Right lobe of liver (tissue), 6 donors: ENCODE measurements around the gene NXF1. TPM values are rescaled to one million over a fixed set of nuclear protein-coding genes. Genes with fewer than 3 reads are reported as not detected.

Source experiments
- ATAC-seq, 4 donors: fragments of 200-7000 bp; cut with Tn5 transposase; one replicate each; pipeline ENCODE4 v1.9.1; 2020; ENCODE audit warnings: mild to moderate bottlenecking in 4 of 4, moderate library complexity in 4 of 4
- DNase-seq, 3 donors: peaks; one replicate each; pipeline ENCODE4 v3.0.0-alpha.2; 2020
- H3K27ac ChIP-seq, 3 donors: fragments of 200-600 bp; one replicate each; pipeline ENCODE4 v1.8.0; 2022
- H3K27me3 ChIP-seq, 2 donors: fragments of 200-600 bp; one replicate each; pipeline ENCODE4 v1.8.0; 2022
- H3K36me3 ChIP-seq, 4 donors: fragments of 200-600 bp; sonication (generic) in 1 of 4; one replicate each; pipeline versions ENCODE4 v1.5.1 to v1.8.0; 2017 to 2022; ENCODE audit warnings: control low read depth in 1 of 4
- H3K4me1 ChIP-seq, 4 donors: fragments of 200-600 bp; sonication (generic) in 1 of 4; one replicate each; pipeline versions ENCODE4 v1.5.1 to v1.8.0; 2017 to 2022; ENCODE audit warnings: control low read depth in 1 of 4
- H3K4me3 ChIP-seq, 3 donors: fragments of 200-600 bp; one replicate each; pipeline ENCODE4 v1.8.0; 2022
- H3K9me3 ChIP-seq, 4 donors: fragments of 200-600 bp; sonication (generic) in 1 of 4; one replicate each; pipeline versions ENCODE4 v1.5.1 to v1.8.0; 2017 to 2022; ENCODE audit warnings: control low read depth in 1 of 4
- CTCF ChIP-seq, 4 donors: fragments of 200-600 bp in 3 of 4; fragments of 450-650 bp in 1 of 4; IDR thresholded peaks; one replicate each; pipeline versions ENCODE4 v1.5.1 to v1.8.0; 2016 to 2022; ENCODE audit warnings: antibody characterized with exemption in 4 of 4, mild to moderate bottlenecking in 2 of 4
- POLR2A ChIP-seq: fragments of 450-650 bp; IDR thresholded peaks from one replicate; pipeline ENCODE4 v1.6.1; 2017; ENCODE audit warnings: antibody characterized with exemption, mild to moderate bottlenecking
- WGBS: methylation state at CpG from one replicate; pipeline ENCODE4 v1.1.6; 2018; ENCODE audit warnings: low coverage, low lambda C conversion rate; ENCODE audit not compliant: insufficient coverage; ENCODE audit errors: missing lambda C conversion rate; 5-methylcytosine and 5-hydroxymethylcytosine counted together
- intact Hi-C, 2 donors: fragments of 100-400 bp; cut with DNase I; formaldehyde crosslinking; loops; one replicate each; pipeline versions ENCODE4 v1.11.2 to v1.14.1; 2022
- total RNA-seq, 6 experiments: library from RNA; depleted of rRNA in 2 of 6; stranded (reverse); fragments of >200 nt in 2 of 6; fragmentation: NEBNext Ultra II Directional in 3 of 6; extraction: Animal tissue kit (Norgen Biotek cat#: 25700) in 3 of 6; gene quantifications; one replicate each; pipeline versions ENCODE4 v1.1.0 to v1.2.4, GENCODE V29; 2016 to 2023
- donor health status: DM: no; HTN: yes; CAD: no.
- donor health status: DM: no; HTN: no; CAD: no.
- donor health status: DM: no; HTN: no; CAD: no.
- donor health status: DM: no; HTN: yes; CAD: no.
- donor health status: DM: no; HTN: yes; CAD: no.

Gene NXF1
- total RNA-seq, 6 experiments from 2014 or later, result 24.7 to 42.9 (median 32.3) TPM

- Histone ChIP-seq H3K4me1 (peaks cover 0 to 18% (median 5%) of the 10 kb centered on the region in 4 donors), H3K9me3 (no peaks in the 10 kb centered on the region), H3K4me3 (no peak overlapping the region), H3K27me3 (no peaks in the 10 kb centered on the region), H3K27ac (no peak overlapping the region), H3K36me3 (no peaks in the 10 kb centered on the region)
- DNase-seq (no peak), ATAC-seq (no peak)
- 74% methylated on average over 9 of the region's 9 CpGs for WGBS
- no peak for TF ChIP-seq CTCF (IDR thresholded peaks at IDR 0.05)
- TF ChIP-seq POLR2A, result no peak
- intact Hi-C loops, result no loop called here
These were observed 47.1 kb downstream of the NXF1 start for GRCh38 chr11:62757846-62758788.

- ATAC-seq (no peak), DNase-seq (no peak)
- Histone ChIP-seq H3K9me3 (no peaks in the 10 kb centered on the region), H3K4me3 (no peak overlapping the region), H3K4me1 (peaks cover 0 to 11% (median 0%) of the 10 kb centered on the region in 4 donors), H3K36me3 (peaks cover 0 to 6% (median 0%) of the 10 kb centered on the region in 4 donors), H3K27me3 (no peaks in the 10 kb centered on the region), H3K27ac (no peak overlapping the region)
- 66% methylated on average over 8 of the region's 10 CpGs for WGBS
- TF ChIP-seq POLR2A, result no peak
- TF ChIP-seq CTCF (IDR thresholded peaks at IDR 0.05), result no peak
- intact Hi-C loops, result no loop called here
These were observed 50.1 kb downstream of the NXF1 start for GRCh38 chr11:62755086-62755615.

- peaks cover 0 to 6% (median 0%) of the 10 kb centered on the region in 4 donors for H3K36me3 ChIP-seq
- WGBS, result under 1% methylated on average over 34 of the region's 47 CpGs
- H3K4me1 ChIP-seq, result peaks cover 0 to 11% (median 0%) of the 10 kb centered on the region in 4 donors
These were observed 51.3 kb downstream of the NXF1 start, which contains the start of gene ZBTB3 for GRCh38 chr11:62753736-62754603. Gene ZBTB3 (minus strand): TSS chr11:62754160. CDS start chr11:62753664, 496 bp downstream.

More at GRCh38 chr11:62753736-62754603, 51.3 kb downstream of the NXF1 start, which contains the start of gene ZBTB3:
- Histone ChIP-seq H3K27ac (peak within 1 kb of the TSS; percentile 57 to 63 (median 58)), H3K27me3 (no peaks in the 10 kb centered on the region), H3K4me3 (peak within 1 kb of the TSS; percentile 54 to 67 (median 57)), H3K9me3 (no peaks in the 10 kb centered on the region)
- ATAC-seq (peak; percentile 95 to 98 (median 96)), DNase-seq (peak; percentile 97 to 99 (median 98))
- TF ChIP-seq POLR2A (peak; percentile 67), CTCF (IDR thresholded peaks at IDR 0.05) (no peak)
- intact Hi-C loops, result no loop called here
